Parathyroid adenoma (tissue), 2 donors: ENCODE measurements around the gene P2RY14.

ENCODE experiments used
- H2AFZ ChIP-seq: fragments of 300-600 bp; sonication (generic); one replicate; pipeline ENCODE4 v1.7.0; 2017; ENCODE audit warnings: antibody characterized with exemption, mild to moderate bottlenecking
- H3K27ac ChIP-seq: fragments of 300-600 bp; sonication (generic); one replicate; pipeline ENCODE4 v1.7.0; 2017
- H3K27me3 ChIP-seq: fragments of 300-600 bp; sonication (generic); one replicate; pipeline ENCODE4 v1.7.0; 2017; ENCODE audit warnings: low read length; ENCODE audit not compliant: control insufficient read depth, insufficient read depth
- H3K36me3 ChIP-seq: fragments of 300-600 bp; sonication (generic); one replicate; pipeline ENCODE4 v1.7.0; 2017; ENCODE audit warnings: low read length; ENCODE audit not compliant: control insufficient read depth, insufficient read depth
- H3K4me1 ChIP-seq: fragments of 300-600 bp; sonication (generic); one replicate; pipeline ENCODE4 v1.7.0; 2017; ENCODE audit warnings: control low read depth
- H3K4me2 ChIP-seq: fragments of 300-600 bp; sonication (generic); one replicate; pipeline ENCODE4 v1.7.0; 2017; ENCODE audit warnings: low read length
- H3K4me3 ChIP-seq: fragments of 300-600 bp; sonication (generic); one replicate; pipeline ENCODE4 v1.7.0; 2017; ENCODE audit warnings: low read depth, low read length
- H3K79me2 ChIP-seq: fragments of 300-600 bp; sonication (generic); one replicate; pipeline ENCODE4 v1.7.0; 2017; ENCODE audit warnings: control low read depth
- H3K9ac ChIP-seq: fragments of 300-600 bp; sonication (generic); one replicate; pipeline ENCODE4 v1.7.0; 2017; ENCODE audit warnings: mild to moderate bottlenecking
- H3K9me3 ChIP-seq: fragments of 300-600 bp; sonication (generic); one replicate; pipeline ENCODE4 v1.7.0; 2017; ENCODE audit warnings: low read length; ENCODE audit not compliant: control insufficient read depth
- CTCF ChIP-seq: fragments of 300-600 bp; sonication (generic); IDR thresholded peaks from one replicate; pipeline ENCODE4 v1.7.0; 2017; ENCODE audit warnings: antibody characterized with exemption, mild to moderate bottlenecking
- donor health status: primary hyperparathyroidism.

The P2RY14 gene

GRCh38 chr3:151213881-151214280 is 64.5 kb downstream of the P2RY14 start:
- Histone ChIP-seq H3K27ac (no peak overlapping the region), H3K4me2 (no peak overlapping the region), H3K4me3 (no peak overlapping the region), H3K4me1 (no peaks in the 10 kb centered on the region), H3K9ac (no peak overlapping the region), H2AFZ (no peak overlapping the region), H3K27me3 (no peaks in the 10 kb centered on the region), H3K79me2 (no peaks in the 10 kb centered on the region), H3K9me3 (no peaks in the 10 kb centered on the region), H3K36me3 (no peaks in the 10 kb centered on the region)
- no peak for TF ChIP-seq CTCF

DNA sequence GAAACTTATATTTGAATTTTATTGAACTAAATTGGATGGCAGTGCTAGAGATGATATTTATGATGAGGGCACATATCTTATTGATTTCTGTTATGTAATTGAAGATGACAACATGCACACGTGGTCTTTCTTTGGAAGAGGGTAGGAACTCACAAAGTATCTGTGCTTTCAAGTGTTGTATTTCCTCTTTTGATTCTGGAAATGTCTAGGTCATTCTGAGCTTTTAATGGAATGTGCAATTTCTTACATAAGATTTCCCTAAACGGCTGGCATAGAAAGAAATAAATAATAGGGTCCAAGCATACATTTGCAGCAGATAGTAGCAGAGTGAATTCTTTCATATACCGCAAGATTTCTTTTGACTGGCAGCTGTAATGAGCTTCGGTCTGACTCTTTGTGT is 65.2 kb downstream of the P2RY14 start:
- no peak overlapping the region for H3K4me2 ChIP-seq
- H3K27ac ChIP-seq = no peak overlapping the region
- no peak overlapping the region for H3K9ac ChIP-seq
- no peaks in the 10 kb centered on the region for H3K27me3 ChIP-seq
- TF ChIP-seq CTCF = no peak
- H2AFZ ChIP-seq = no peak overlapping the region
- H3K9me3 ChIP-seq = no peaks in the 10 kb centered on the region
- no peak overlapping the region for H3K4me3 ChIP-seq
- H3K4me1 ChIP-seq = no peaks in the 10 kb centered on the region
- H3K79me2 ChIP-seq = no peaks in the 10 kb centered on the region
- H3K36me3 ChIP-seq = no peaks in the 10 kb centered on the region

GRCh38 chr3:151210676-151211381 is 67.5 kb downstream of the P2RY14 start:
- Histone ChIP-seq H3K36me3 (no peaks in the 10 kb centered on the region), H3K27ac (no peak overlapping the region), H3K9ac (no peak overlapping the region)

DNA sequence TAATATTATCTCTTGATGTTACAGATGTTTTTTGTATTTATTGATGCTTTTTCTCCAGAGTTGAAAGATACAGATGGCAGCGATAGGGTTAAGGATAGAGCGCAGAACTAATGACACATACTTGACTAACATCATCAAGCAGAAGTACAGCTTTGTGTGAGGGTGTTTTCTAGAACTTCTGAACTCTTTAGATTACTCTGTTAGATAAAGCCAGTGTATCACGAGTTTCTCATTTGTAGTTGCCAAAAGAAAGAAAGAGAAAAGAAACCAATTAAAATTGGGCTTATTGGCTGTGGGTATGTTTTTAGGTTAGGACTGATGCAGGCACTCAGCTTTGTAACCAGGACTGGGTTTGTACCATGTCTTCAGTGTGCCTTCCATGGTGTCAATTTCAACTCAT is 68.7 kb downstream of the P2RY14 start:
- H3K27me3 ChIP-seq = no peaks in the 10 kb centered on the region
- no peaks in the 10 kb centered on the region for H3K4me1 ChIP-seq
- no peak overlapping the region for H3K9ac ChIP-seq
- no peak overlapping the region for H3K4me3 ChIP-seq
- no peaks in the 10 kb centered on the region for H3K9me3 ChIP-seq
- no peak overlapping the region for H3K27ac ChIP-seq
- H3K4me2 ChIP-seq = no peak overlapping the region
- no peaks in the 10 kb centered on the region for H3K79me2 ChIP-seq
- TF ChIP-seq CTCF = no peak
- no peaks in the 10 kb centered on the region for H3K36me3 ChIP-seq
- no peak overlapping the region for H2AFZ ChIP-seq

More at GRCh38 chr3:151210676-151211381, 67.5 kb downstream of the P2RY14 start:
- no peaks in the 10 kb centered on the region for H3K79me2 ChIP-seq
- H2AFZ ChIP-seq = no peak overlapping the region
- no peaks in the 10 kb centered on the region for H3K4me1 ChIP-seq
- no peak for TF ChIP-seq CTCF
- H3K27me3 ChIP-seq = no peaks in the 10 kb centered on the region
- no peaks in the 10 kb centered on the region for H3K9me3 ChIP-seq
- H3K4me3 ChIP-seq = no peak overlapping the region
- H3K4me2 ChIP-seq = no peak overlapping the region

DNA sequence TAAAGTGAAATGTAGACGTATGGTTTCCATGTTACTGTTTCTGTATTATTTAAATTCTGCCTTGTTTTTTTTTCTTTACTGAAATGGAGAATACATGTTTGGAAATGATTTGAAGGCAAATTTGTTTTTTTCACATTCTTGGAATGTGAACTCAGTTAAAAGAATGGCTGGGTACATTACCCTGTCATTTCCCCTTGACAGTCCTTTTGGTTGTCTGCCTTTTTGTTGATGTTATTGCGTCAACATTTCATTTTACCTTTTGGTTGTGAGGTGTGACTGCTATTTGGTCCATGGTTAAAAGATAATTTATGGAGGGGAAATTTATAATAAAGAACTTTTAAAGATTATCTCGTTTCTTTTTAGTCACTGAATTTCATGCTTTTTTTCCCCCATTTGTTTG is 72.1 kb downstream of the P2RY14 start:
- Histone ChIP-seq H3K79me2 (no peaks in the 10 kb centered on the region), H3K4me1 (no peaks in the 10 kb centered on the region), H3K4me2 (no peak overlapping the region), H3K27ac (no peak overlapping the region), H3K9ac (no peak overlapping the region), H3K36me3 (no peaks in the 10 kb centered on the region), H3K27me3 (no peaks in the 10 kb centered on the region), H3K4me3 (no peak overlapping the region), H2AFZ (no peak overlapping the region), H3K9me3 (no peaks in the 10 kb centered on the region)
- no peak for TF ChIP-seq CTCF
